Measurements from ENCODE around the gene ADAMTS9. TPM values are rescaled to one million over a fixed set of nuclear protein-coding genes. Genes with fewer than 3 reads are reported as not detected.
A peak's percentile ranks its signal among the peaks of the same experiment; 100 is the strongest.

ADAMTS9 gene
- total and polyA plus RNA-seq, 4 donors = 1.2 to 13.8 (median 7.4) TPM

GRCh38 chr3:64651741-64652241 lies 36.0 kb downstream of the ADAMTS9 start:
- H3K9ac ChIP-seq (ENCODE audit: low read depth in 1 of 2, low read length in 2 of 2) = no peak overlapping the region
- no peaks in the 10 kb centered on the region for H3K27me3 ChIP-seq (ENCODE audit: control insufficient read depth in 4 of 4, insufficient read depth in 4 of 4, low read length in 3 of 4)
- no peak for DNase-seq (ENCODE audit: low spot score)
- no peak overlapping the region for H3K27ac ChIP-seq (ENCODE audit: low read depth in 1 of 2, low read length in 2 of 2)
- H3K9me3 ChIP-seq (ENCODE audit: control insufficient read depth in 4 of 4, low read length in 3 of 4) = no peaks in the 10 kb centered on the region
- no peak for TF ChIP-seq RXRA (IDR thresholded peaks at IDR 0.05)
- peak; percentile 42 for TF ChIP-seq NR2F2 (IDR thresholded peaks at IDR 0.05)
- no peaks in the 10 kb centered on the region for H3K4me1 ChIP-seq (ENCODE audit: control insufficient read depth in 4 of 4, insufficient read depth in 4 of 4, low read length in 3 of 4)
- WGBS = 60% methylated on average over 2 of the region's 2 CpGs
- H3K4me3 ChIP-seq (ENCODE audit: low read depth in 1 of 3, low read length in 3 of 3) = no peak overlapping the region
- no peaks in the 10 kb centered on the region for H3K36me3 ChIP-seq (ENCODE audit: control insufficient read depth in 4 of 4, insufficient read depth in 3 of 4, low read depth in 1 of 4, low read length in 3 of 4)

GRCh38 chr3:64651303-64651702 lies 36.5 kb downstream of the ADAMTS9 start:
- Histone ChIP-seq H3K9ac (ENCODE audit: low read depth in 1 of 2, low read length in 2 of 2) (no peak overlapping the region), H3K27ac (ENCODE audit: low read depth in 1 of 2, low read length in 2 of 2) (no peak overlapping the region), H3K4me3 (ENCODE audit: low read depth in 1 of 3, low read length in 3 of 3) (no peak overlapping the region), H3K27me3 (ENCODE audit: control insufficient read depth in 4 of 4, insufficient read depth in 4 of 4, low read length in 3 of 4) (no peaks in the 10 kb centered on the region), H3K4me1 (ENCODE audit: control insufficient read depth in 4 of 4, insufficient read depth in 4 of 4, low read length in 3 of 4) (no peaks in the 10 kb centered on the region), H3K9me3 (ENCODE audit: control insufficient read depth in 4 of 4, low read length in 3 of 4) (no peaks in the 10 kb centered on the region), H3K36me3 (ENCODE audit: control insufficient read depth in 4 of 4, insufficient read depth in 3 of 4, low read depth in 1 of 4, low read length in 3 of 4) (no peaks in the 10 kb centered on the region)
- 76% methylated on average over 3 of the region's 3 CpGs for WGBS
- no peak for DNase-seq (ENCODE audit: low spot score)
- no peak for TF ChIP-seq GABPA (IDR thresholded peaks at IDR 0.05 in 1 of 2, conservative IDR thresholded peaks at IDR 0.05 in 1 of 2)
- no peak for TF ChIP-seq RAD21 (IDR thresholded peaks at IDR 0.05)
- TF ChIP-seq HNF4A (conservative IDR thresholded peaks at IDR 0.05) = no peak
- no peak for TF ChIP-seq RXRA (IDR thresholded peaks at IDR 0.05)
- TF ChIP-seq REST (IDR thresholded peaks at IDR 0.05) = no peak
- TF ChIP-seq EGR1 (IDR thresholded peaks at IDR 0.05; ENCODE audit: low read depth in 2 of 2) = no peak
- no peak for TF ChIP-seq FOXA2 (IDR thresholded peaks at IDR 0.05)
- TF ChIP-seq HNF4G (IDR thresholded peaks at IDR 0.05) = no peak
- TF ChIP-seq MAX (IDR thresholded peaks at IDR 0.05) = no peak
- TF ChIP-seq NR2F2 (IDR thresholded peaks at IDR 0.05) = no peak
- TF ChIP-seq ZBTB33 (IDR thresholded peaks at IDR 0.05) = no peak
- no peak for TF ChIP-seq TAF1 (conservative IDR thresholded peaks at IDR 0.05)
- TF ChIP-seq ATF3 (IDR thresholded peaks at IDR 0.05) = no peak
- no peak for TF ChIP-seq YY1 (IDR thresholded peaks at IDR 0.05)
- TF ChIP-seq CTCF (IDR thresholded peaks at IDR 0.05; ENCODE audit: low read depth, low read length, missing input control) = no peak

Measured in liver (tissue), 9 donors.